Activated CD4-positive, alpha-beta T cell treated with anti-CD3 and anti-CD28 coated beads, Interleukin-2, amount 50 U/mL, for 16 hours (primary cell): ENCODE measurements around the gene TFEB.

Experiments
- DNase-seq: peaks from one replicate; pipeline ENCODE4 v3.0.0-alpha.2; 2020

The TFEB gene

DNA sequence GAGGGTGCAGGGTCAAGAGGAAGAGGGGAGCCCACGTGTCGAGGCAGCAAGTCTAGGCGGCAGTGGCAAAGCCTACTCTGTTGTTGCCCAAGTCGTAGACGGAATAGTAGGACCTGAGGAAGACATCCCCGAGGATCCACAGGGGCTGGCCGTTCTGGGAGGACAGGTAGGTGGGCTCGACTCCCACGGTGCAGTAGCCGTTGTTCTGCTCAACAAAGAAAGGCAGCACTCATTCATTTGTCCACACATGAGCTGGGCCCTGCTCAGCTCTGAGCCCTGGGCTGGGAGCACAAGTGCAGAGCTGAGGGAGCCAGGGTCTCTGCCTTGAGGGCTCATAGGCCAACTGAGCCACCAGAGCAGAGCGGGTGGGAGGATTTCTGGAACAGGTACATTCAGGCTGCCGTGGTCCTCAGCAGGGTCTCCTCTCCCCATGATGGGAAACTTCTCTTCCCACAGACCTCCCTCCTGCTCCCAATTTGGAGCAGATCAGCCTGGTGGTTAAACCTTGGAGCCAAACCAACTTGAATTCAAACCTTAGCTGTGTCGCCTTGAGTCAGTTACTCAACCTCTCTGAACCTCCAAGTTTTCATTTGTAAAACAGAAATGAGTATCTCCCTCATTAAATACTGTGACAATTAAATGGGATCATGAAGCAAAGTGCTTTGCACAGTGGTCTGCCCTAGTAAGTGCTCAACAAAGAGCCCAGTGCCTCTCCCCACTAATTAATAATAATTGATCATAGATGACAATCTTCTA, 1.6 kb upstream of the TFEB start:
- no peak for DNase-seq

DNA sequence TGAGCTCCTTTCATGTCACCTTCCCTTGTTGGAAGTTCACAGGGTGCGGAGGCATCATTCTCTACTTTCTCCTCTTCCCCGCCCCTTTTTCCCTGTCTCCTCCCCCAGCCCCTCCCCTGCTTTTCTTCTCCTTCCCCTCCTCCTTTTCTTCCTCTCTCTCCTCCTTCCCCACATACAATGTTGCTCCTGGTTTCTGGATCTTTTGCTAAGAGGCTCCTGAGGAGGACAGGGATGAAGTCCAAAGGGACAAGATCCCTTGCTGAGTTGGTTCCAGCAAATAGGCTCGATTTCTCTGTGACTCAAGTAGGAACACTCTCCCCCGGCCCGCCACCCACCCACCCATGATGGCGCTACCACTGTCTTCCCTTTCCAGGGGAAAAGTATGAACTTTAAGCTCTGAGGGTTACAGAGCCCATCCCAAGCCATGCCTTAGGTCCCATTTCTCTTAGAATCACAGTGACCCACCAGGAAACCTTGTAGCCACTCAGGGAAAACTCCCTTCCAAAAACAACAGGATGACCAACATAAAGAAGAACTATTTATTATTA, 852 bp upstream of the TFEB start:
- DNase-seq: no peak

DNA sequence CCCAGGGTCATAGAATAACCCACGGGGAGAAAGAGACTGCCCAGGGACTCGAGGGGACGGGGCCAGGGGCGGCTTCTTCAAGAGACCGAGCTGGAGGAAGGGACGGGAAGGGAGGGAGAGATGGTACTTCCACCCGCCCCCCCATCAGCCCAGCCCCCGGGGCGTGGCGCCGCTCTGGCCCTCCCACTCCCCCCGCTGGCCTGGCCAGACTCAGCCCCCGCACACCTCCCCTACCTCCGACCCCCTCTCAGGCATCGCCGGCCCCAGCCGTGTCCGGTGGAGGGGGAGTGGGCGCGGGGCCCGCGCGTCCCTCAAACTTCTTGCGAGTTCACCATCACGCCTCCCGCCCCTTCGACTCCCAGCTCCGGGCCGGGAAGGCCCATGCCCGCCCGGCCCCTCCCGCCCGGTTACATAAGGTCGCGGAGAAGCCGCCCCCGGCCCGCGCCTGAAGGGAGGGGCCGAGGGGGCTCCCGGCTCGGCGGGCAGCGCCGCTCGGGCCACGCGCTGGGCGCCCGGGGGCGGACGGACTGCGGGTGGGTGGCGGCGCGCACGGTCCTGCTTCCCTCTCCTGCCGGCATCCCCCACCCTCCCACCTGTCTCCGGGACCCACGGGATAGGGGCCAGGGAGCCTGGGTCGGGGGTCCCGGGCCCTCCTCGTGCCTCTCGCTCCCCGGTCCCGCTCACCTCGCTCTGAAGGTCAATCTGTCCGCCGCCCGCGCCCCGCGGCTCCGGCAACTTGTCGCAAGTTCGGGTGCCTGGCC, 562 bp downstream of the TFEB start:
- peak; percentile 70 for DNase-seq

DNA sequence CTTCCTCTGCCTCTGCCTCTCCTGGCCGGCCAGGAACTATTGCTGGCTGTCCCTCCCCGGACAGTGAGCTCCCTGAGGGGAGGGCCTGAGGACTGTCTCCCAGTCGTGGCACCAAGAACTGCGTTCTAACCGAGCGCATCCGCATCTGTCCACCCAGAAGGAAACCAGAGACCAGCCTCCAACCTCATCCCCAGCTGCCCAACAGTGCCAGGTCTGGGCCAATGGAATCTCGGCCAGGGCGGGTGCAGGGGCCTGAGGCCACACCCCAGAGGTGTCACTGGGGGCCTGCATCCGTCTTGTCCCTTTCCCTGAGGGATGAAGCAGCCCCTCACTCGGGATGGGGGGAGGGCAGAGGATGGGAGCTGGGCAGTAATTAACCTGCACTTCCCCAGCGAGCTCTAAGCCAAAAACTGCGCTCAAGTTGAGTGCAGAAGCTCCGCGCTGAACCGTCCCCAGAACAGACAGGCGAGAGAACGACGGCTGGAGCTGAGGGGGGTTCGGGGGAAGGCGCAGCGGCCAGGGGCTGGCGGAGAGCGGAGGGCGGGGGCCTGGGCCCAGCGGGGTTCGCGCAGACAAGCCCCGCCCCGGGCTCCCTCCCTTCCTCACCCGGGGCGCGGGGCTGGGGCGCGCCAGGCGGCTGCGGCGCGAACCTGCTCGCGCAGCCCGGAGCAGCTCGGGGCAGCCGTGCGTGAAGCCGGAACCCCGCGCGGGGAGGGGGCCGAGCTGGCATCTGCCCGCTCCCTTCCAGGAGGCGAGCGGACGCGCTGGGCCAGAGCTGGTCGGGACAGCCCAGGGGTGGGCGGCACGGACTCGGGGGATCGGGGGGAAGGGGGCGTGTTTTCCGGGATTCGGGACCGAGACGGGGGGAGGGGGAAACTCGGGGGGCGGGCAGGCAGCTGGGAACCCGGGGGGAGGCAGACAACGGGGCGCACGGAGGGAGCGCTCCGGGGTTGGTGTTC, 1.4 kb downstream of the TFEB start:
- DNase-seq: peak; percentile 50

DNA sequence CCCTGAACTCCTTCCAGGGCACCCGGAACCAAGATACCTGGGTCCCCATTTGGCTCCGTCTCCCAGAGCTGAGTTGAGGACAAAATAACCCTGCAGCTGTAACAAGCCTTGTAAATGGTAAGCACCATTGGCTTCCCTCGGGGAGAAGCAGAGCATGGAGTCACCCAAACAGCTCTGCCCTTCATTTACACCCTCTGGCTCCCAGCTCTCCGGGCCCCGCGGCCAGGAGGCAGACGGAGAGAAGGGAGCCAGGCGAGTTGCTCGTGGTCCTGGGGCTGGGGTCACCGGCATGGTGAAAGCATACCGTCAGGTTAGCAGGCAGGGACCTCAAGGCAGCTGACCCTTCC, 2.1 kb downstream of the TFEB start:
- DNase-seq: no peak

DNA sequence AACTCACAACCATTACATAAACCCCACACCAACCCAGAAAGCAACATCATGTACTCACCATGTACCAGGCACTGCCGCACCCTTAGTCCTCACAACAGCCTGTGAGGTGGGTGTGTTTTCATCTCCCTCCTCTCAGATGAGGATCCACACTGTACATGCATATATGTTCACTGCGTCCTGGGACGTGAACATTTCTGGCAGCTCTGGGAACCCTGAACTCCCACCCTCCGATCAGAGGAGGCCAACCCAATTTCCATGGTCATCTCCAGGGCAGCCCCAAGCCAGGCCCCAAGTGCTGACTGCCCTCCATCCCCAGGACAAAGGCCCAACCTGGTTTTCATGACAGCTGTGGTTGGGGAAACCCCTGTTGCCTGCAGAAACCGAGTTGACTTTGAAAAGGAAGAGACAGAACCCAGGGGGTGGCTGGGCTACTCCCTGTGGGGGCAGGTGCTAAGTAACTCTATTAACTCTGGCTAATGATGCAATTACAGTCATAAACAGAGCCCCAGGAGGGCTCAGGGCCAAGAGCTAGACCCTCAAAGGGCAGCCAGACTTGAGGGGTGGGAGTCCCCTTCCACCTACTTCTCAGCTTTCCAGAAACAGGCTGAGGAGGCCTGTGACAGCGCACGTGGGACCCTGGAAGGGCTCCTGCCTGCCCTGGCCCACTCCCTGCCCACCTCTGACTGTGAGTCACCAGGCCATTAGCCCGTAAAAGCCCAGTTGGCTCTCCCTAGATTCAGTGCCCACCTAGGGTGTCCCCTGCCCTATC, 2.6 kb downstream of the TFEB start:
- peak; percentile 69 for DNase-seq

DNA sequence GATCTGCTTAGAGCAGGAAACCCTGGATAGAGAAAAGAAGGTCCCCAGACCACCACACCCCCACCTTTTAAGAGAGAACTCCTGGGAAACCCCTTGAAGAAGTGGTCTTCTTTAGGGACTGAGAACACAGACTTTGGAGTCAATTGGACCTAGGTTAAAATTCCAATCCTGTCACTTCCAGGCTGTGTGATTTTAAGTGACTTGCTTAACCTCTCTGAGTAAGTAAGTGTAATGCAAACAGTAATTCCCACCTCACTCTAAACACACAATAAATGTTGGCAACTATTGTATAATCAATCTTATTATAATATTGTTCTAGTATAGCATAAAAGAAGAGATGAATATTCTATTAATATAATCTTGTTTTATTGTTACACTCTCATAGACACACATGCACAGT, 3.3 kb downstream of the TFEB start:
- DNase-seq: no peak

DNA sequence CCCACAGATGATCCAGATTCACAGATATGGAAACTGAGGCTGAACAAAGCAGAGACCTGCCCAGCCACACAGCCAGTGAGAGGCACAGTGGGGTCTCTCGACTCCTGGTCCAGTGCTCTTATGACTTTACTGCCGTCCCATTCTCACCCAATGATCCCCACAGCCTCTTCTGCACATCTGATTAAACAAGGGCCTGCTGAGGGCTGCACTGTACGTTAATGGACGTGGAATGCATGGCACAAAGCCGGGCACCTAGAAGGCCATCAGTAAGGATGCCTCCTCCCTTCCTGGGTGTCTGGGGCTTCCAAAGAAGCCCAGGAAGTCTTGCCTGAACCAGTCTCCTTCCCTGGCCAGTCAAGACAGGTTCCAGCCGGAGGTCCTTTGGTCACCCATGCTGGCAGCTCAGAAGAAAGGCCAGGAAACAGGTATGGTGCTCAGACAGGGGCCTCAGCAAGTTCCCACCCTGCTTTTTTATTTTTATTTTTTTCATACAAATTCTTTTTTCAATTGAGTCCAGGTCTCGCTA, 3.8 kb downstream of the TFEB start:
- no peak for DNase-seq

DNA sequence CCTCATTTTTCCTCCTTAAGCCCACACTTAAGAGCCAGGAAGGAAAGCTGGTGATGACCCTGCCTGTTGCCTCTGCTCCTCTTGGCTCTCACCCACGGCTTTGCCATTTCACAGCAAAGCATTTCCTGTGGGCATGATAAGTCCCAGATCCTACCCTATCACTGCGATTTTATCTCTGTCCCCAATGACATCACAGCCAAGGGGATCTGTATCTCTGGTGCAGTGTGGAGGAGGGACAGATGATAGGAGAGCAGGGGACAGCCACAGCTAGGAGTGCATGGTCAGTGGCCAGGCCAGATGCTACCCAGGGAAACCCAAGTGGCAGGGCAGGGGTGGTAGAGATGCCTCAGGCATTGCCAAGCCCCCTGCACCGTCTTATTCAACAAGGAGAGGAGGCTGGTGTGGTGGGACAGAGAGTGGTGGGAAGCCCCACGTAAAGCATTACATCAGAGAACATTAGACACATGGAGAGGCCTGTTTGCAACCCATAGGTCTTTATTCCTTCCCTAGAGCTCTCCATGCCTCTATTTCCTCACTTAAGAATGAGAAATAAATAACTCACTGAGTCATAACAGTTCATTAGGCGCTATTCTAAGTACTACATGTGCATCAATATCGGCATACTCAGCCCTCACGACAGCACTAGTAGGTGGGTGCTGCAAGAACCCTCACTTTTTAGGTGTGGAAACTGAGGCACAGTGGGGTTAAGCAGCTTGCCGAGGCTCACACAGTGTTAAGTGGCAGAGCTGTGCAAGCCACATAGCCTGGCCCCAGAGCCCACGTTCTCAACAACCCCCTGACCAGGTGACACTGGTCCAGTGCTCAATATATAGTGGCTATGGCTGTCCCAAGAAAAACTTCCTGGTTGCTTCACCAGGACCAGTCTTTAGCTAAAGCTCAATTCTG, 4.6 kb downstream of the TFEB start:
- peak; percentile 28 for DNase-seq

DNA sequence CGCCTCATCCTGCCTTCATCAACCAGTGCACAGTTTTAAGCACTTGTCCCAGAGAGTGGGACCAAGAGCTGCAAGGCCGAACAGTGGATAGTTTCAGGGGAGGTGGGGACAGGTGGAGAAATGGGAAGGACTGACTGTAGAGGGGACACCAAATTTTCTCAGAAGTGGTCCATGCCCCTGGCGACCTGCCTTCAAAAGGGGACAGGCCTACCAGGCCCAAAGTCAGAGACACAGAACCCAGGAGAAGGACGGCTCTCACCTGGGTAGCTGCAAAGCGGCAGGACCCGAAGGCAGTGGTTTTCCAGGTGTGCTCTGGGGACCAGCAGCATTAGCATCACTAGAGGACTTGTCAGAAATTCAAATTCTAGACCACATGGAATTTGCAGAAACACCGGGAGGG, 5.8 kb downstream of the TFEB start:
- no peak for DNase-seq

DNA sequence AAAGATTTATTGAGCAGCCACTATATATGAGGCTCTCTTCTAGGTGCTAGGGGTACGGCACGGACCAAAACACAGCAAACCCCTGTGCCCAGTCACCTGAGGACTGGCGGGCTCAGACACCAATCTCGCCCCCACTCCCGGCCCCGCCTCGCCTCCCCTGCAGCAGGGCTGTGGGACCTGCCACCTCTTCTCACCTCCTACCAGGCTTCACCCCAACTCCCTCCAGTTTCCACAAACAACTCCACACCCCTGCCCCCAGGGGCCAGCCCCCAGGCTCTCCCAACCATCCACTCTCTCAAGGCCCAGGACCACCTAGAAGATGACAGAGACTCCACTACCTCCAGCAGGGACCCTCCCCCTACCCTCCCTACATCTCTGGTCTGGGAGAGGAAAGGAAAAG, 6.5 kb downstream of the TFEB start:
- DNase-seq: no peak

DNA sequence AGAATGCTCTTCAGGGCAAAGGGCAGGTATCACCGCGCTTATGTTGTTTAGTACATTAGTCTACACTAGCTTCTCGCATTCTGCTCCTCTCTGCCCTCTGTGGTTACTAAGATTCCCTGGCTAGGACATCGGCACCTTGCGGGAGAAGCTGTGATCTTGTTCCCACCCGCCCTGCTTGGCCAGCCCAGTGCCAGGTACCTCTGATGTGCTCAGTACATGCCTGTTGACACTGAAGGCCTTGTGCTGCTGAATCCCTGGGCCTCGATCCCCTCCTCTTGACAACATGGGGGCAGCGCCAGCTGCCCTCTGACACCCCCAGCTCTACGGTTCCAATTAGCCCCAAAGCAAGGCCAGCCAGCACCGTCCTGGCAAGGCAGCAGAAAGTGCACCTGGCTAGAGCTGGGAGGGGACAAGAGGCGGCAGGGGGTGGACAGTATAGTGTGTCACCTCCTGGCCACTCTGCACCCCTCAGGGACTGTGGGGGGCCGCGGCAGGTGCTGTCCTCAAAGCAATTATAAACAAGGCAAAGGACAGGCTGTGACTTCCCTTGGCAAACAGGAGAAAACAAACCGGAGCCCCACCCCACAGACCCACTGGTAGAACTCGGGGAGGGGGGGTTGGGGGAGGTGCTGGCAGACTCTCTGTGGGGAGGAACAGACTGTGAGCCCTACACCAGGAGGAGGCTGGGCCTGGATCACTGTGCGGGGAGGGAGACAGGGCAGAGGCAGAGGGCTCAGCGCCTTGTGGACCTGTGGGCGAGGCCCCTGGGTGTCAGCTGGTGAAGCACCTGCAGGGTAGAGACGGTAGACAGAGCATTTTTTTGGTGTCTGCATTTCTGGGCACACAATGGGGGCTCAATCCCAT, 7.1 kb downstream of the TFEB start:
- DNase-seq: no peak

DNA sequence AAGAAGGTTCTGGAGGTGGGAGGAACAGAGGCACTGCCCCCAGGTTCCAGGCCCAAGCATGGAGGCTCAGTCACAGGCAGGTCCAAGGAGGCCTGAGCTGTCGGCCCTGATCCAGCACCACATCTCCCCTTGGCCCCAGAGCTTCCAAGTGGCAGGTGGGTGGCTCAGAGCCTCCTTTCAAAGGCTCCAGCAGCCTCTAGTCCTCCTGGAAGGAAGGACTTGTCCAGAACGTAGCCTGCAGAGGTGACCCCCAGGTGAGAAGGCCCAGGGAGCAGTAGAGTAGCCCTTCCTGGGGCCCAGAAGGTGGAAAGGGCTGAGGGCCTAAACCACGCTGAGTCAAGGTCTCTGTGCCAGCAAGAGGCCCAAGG, 7.7 kb downstream of the TFEB start:
- no peak for DNase-seq

DNA sequence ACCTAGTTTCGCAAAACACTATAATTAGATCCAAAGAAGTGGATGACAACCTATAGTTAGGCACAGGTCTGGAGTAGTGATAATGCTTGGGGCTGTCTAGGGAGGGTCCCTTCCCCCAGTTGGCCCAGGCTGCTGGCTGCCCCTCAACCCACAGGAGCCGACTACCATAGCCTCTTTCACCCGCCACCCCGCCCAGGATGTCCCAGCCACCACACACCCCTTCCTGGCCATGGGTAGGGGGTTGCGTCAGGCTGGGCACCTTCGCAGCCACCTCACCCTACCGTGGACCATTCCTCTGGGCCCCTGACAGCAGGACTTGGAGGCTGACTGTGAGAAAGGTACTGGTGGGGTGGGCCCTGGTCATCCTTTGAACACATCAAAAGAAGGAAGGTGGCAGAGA, 8.5 kb downstream of the TFEB start:
- DNase-seq: no peak

DNA sequence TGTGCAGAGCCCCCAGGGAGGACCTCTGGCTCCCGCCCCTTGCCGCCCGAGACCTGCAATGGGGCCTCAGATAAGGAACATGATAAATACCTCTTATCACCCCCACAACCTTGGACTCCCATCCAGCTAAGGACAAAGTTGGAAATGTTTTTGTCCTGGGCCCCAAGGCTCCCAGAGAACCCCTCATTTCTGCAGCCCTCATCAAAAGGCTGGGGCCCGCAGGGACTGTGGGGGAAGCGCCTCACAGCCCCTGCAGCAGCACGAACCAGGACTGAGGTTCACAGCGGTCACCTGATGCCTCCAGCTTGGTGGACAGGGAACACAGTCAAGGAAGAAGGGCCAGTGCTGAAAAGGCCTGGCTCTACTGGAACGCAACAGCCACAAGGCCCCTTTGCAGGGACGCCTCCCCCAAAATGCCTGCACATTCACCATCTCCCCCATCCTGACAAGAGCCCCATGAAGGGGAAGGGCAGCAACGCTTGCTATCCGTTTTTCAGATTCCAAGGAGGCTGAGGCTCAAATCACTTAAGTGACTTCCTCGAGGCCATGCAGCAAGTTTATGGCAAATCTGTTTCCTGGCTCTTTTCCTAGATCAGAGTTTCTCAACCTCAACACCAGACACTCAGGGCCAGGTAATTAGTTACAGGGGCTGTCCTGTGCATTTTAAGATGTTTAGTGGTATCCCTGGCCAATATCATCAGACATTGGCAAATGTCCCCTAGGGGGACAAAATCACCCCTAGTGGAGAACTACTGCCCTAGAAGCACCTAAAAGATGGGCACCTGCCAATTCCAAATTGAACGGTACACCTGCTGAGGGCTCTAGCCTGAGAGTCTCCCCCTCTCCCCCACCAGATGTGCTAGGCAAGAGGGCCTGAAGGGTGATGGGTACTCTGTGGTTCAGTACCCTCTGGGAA, 10.6 kb downstream of the TFEB start:
- DNase-seq: no peak

DNA sequence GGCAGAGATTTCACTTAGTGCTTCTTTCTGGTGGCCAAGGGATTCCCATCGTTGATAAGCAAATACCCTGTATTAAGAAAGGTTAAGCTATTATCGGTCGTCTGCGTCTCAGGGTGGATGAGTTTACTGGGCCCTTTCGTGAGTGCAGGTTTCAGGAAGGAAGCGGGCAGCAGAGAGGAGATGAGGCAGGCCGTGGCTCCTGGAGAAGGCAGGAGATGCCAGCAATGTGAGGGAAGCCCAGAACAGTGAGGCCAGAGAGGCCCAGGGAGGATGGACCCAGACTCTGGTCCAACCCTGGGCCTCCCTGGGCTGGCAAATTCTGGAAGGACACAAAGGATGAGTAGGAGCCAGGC, 11.2 kb downstream of the TFEB start:
- no peak for DNase-seq

DNA sequence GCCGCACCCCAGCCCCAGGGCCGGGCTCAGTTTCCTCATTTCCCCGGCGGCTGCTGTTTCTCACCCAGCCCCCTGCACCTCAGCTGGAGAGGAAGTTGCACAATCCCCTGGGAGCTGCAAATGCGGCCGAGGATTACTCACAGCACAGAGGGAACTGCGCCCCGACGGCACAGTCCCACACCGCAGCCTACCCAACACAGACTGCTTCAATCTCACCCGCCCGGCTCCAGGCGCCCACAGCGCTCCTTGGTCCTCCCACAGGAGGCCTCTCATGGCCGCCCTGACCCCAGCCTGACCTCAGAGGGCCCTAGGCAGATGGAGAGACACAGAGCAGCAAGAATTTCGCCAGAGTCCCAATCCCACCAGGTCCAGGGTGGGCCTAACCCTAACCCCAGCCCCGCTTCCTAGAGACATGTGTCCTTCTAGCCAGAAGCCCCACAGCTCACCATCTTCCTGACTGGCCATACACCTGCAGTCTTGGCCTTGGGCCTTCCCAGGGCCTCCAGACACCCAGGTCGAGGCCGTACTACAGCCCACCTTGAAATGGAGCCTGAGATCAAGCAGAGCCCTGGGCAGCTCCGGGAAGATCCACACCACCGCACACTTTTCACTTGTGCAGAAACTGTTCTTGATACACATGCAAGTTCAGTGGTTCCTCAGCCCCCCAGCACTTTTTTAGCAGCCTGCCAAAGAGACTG, 11.7 kb downstream of the TFEB start:
- no peak for DNase-seq

DNA sequence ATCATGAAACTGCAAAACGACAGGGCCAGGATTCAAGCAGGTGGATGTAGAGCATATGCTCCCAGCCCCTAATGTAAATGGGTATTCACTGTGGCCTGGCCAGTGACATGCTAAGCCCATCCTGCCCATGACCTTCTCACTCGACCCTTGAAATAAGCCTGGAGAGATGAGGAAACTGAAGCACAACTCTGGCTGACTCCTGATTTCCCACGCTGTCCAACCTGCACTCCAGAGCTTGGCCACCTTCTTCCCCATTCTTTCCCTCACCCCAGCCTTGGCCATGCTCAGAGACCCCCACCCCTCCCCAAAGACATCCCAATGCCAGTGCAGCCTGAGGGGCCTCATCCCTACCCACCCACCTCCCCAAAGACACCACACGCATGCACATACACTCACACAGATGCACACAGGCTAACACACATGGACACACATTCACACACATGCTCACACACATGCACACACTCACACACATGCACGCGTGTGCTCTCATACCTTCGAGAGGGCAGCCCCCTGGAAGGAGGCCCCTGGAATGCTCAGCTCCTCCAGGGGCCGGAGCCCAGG, 12.4 kb downstream of the TFEB start:
- DNase-seq: no peak
